Fibroblast of upper back skin (primary cell): ENCODE data around the gene KIAA1671.

ENCODE experiments used
- DNase-seq: peaks from one replicate; pipeline ENCODE4 v3.0.0-alpha.2; 2013

Gene KIAA1671

DNA sequence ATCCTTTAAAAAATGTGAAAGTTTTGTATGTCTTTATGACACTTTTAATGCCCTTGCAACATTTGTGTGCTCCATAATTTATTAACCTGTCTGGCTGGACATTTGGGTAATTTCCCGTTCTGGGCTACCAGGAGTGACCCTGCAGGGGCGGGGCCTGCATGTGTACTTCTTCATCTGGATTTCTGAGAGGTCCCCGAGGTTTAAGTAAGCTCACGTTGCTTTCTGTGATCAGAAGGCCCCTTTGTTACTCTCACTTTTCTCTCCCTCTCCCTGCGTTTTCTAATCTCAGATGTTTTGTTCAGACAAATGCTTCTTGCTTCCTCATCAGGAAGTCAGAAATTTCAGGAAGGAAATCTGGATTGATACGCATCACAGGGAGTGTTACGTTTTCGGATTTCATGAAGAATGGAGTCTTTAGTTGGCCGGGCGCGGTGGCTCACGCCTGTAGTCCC lies 168.3 kb downstream of the KIAA1671 start:
- DNase-seq: no peak

DNA sequence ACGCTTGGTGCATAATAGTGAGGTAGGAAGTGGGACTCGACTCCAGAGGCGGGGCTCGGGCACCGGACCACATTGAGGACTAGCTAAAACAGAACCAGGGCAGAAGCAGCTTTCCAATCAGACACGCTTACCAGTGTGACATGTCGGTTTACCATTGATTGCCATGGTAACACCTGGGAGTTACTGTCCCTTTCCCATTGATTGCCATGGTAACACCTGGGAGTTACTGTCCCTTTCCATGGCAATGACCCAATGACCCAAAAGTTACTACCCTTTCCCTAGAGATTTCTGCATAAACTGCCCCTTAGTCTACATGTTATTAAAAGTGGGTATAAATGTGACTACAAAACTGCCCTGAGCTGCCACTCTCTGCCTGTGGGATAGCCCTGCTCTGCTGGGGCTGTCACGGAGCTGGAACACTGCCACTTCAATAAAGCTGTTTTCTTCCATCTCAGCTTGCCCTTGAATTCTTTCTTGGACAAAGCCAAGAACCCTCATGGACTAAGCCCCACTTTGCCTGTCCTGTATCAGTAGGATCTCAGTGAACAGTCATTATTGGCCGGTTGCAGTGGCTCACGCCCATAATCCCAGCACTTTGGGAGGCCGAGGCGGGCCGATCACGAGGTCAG lies 169.7 kb downstream of the KIAA1671 start:
- no peak for DNase-seq

DNA sequence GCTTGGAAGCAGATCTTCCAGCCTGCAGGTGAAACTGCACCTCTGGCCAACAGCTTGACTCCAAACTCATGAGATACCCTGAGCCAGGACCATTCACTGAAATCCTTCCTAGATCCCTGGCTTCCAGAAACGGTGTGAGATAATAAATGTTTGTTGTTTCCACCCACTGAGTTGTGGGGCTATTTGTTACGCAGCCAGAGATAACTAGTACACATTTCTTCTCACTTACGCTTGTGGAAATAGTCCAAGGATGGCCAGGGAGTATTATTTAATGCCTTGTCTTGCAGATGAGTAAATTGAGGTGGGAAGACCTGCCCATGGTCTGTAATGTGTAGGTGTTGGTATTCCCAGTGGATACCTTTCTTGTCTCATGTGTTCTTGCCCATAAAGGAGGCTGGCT lies 171.2 kb downstream of the KIAA1671 start:
- no peak for DNase-seq

DNA sequence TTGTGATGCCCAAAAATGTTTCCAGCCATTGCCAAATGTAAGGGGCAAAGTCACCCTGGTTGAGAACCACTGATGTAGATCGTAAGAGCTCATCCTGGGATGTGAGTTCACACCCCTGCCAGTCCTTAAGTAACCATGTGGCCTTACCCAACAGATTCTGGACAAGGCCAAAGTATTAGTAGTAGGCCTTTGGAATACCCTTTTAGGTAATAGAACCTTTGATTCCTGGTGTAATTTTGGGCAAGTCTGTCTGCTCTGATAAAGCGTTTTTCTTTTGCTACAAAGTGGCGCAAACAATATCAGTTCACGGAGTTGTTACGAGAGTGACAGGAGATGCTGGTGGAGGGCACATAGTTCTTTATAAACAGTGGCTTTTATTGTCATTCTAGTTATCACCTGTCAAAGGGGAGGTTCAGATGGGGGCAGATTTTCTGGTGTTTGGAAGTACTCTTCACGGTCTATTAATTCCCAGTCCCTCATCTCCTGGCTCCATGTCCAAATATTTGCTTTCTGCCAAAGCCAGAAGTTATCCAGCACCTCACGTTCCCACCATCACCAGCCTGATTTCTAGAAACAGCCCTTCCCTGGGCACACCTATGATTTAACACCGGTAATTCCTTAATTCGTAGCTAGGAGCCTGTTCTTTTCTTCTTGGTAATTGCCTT lies 173.3 kb downstream of the KIAA1671 start:
- DNase-seq: no peak

DNA sequence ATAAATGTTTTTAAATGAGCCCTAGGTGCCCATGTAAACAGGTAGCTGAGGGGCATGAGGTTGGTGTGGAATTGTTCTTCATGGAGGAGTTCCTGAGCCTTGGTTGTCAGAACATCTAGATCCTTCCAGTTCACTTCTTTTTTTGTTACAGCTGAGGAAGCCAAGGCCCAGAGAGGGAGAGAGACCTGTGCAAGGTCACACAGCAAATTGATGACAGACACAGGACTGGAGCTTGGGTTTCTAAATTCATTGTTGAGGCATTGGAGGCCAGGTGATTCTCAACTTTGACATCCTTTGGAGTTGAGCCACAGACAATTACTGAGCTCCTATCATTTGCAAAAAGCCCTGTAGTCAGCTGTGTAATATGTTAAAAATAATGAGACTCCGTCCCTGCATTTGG lies 174.0 kb downstream of the KIAA1671 start:
- no peak for DNase-seq

DNA sequence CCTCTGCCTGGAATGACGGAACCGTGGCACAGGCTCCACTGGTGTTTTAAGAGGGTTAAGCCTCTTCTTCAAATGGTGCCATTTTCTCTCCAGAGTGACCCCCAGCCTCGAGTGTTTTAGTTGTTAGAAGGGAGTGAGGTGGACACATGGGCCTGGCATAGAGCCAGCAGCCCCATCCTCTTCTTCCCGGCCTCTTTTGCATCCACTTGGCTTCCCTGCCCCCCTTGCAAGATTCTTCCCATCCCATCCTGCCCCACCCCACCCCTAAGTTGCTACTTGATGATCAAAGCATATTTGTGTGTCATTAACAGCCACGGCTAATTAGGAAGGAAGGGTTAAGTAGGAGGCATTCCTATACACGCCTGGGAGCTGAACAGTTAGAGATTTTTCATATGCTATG lies 174.8 kb downstream of the KIAA1671 start:
- DNase-seq: no peak

DNA sequence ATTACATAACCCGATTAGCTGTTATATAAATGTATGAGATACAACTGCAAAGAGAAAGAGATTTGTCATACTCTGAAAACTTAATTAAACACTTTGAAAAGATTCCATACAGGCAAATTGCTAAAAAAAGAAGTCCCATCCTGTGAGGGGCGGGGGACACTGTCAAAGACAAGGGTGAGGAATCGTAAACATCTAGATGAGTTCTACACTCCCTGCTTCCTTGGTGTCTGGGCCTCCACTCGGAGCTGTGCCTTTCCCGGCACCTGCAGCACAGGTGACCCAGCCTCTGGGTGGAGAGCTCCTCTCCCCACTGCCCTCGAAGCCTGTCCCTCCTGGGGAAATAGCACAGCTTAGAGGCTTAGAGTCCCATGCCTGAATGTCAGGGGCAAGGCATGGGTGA lies 177.9 kb downstream of the KIAA1671 start:
- no peak for DNase-seq

DNA sequence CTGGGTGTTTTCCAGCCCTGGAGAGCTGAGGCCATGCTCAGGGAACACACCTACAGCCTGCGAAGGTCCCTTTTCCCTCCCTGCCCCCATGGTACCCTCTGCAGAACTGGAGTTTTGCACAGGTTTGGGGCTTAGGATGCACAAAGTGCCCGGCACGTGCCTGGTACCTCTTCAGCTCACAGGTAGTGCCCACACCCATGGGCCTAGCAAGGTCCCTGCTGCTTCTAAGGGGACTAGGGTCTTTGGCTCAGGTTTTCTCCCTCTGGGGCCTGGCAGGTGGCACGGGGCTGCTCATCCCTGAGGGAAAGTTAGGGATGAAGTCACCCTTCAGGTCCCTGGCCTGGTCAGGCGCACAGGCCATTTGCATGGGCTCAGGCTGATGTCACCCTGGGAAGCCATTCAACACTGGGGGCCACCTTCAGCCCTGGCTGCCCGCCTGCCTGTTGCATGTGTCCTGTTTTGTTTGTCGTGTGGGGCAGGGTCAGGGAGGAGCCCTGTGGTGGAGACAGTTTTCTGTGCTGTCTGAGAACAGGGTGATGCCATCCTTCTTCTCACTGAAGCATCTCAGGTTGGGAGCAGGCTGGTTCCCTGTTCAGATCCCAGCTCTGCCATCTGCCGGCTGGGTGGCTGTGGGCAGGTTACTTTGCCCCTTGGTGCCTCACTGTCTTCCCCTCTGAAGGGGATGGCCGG lies 178.8 kb downstream of the KIAA1671 start:
- no peak for DNase-seq

DNA sequence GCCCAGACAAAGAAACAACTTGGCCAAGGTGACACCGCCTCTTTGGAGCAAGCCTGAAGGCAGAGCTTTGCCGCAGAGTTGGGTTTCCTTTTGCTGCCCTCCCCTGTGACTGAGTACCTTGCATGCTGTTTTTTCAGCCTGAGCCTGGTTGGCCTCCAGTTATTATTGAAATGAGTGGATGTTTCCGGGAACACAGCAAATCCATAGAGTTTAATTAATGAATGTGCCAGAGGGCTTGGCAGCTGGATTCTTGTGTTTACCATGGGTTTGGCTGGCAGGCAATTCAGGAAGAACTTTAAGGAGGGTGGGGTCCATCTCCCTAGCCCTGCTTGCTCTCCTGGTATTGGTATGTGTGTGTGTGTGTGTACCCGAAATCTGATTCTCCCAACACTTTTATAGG lies 181.5 kb downstream of the KIAA1671 start:
- DNase-seq: no peak

DNA sequence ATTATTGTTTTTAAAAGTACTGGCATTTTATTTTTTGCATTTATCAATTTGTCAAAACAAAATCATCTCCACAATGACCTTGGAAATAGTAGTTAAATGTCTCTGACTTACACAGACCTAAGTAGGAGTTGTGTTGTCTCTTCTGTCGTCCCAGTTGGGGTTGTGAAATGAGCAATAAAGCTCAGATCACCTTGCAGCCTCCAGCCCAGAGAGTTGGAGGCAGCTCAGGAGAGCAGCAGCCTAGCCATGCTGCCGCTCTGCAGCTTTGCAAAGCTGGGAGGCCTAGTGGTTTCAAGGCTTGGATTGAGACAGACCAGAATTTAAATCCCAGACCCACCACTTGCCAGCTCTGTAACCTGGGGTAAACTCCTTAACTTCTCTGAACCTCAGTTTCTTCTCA lies 181.9 kb downstream of the KIAA1671 start:
- no peak for DNase-seq

DNA sequence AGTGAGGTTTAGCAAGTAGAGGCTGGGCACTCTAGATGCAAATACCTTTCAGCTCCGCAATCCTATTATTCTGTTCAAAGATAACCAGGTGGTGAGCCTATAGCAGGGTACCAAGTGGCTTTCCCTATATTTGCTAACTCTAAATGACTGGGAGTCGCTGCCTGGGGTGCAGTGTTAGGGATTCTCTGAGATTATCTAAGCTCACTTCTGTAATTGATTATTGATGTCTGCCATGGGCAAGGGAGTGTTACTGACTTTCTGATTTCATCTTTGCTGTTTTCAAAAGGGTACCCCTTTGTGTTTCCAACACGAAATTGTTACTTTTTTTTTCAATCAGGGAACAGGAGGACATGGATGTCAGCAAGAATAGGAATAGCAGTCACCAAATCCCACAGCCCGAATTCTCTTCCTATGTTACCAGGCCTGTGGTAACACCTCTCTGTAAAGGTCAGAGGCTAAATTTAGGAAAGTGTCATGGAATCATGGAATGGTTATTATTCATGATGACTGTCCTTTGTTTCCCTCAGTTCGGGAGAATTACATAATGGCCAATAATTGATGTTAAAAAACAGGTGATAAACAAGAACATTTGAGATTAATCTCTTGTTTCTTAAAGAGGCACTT lies 184.5 kb downstream of the KIAA1671 start:
- no peak for DNase-seq

DNA sequence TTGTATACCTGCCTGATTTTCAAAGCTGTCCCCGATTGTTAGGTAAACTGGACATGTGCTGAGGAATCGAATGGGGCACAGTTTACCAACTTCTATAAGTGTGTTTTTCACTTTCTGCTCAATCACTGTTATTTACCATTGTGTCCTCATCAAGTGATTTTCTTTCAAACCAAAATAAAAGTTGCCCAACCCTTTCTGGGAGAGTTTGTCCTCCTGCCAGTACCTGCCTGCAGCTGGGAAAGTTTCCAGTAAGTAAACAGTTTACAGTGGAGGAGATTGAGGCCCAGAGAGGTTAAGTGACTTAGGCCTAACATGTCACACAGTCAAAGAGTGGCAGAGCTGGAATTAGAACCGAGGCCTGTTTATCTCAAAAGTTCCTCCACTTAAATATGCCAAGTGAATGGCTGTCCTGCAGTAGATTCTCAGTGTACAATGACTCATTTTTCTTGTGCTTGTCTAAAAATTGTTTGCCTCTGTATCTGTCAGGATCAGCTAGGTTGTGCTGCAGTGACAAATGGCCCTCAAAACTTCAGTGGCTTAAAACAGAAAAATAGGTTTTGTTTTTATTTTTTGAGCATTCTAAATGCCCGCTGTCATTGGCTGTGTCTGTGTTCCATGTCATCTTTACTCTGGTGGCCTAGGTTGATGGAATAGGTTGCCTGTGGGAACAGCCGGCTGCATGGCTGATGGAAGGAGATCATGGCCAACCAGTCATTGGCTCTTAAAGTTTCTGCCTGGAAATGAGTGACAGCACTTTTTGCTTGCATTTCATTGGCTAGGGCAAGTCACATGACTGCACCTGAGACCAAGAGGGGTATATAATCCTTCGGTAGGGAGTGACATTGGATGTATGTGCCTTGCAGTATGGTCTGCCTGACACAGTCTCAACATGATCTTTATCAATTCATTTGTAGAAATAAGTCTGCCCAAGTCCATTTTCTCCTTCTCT lies 185.3 kb downstream of the KIAA1671 start:
- DNase-seq: no peak

DNA sequence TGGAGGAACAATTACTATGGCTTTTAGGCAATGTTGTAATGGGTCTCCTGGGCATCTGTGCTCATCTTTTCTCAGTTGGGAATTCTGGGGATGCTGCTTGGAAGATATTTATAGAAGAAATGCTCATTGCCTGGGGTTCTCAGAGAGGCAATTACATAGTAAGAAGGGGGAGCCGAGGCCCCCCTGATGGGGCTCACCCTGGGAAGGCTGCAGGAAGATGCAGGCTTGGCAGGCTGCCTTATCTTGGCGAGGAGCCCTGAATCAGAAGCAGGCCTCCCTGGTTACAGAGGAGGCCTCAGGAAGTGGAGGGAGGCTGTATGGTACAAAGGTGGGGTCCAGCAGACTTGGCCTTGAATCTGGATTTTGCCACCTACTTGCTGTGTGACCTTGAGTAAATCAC lies 186.5 kb downstream of the KIAA1671 start:
- no peak for DNase-seq

DNA sequence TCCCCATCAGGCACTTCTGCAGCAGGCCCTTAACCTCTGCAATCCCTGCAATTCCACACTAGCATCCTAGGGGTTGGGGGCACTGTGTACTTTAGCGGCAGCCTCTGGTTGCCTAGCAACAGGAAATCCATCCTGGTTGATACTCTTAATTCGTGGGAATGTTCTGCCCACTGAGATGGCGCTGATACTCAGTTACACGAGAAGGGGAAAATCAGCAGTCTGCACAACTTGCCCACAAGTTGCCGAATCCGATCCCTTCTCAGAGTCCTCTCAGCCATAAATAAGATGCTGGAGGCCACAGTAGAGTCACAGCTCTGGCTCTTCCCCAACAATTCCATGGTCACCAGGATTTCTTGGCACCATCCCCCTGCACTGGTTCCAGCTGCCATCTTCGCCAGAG lies 189.6 kb downstream of the KIAA1671 start:
- no peak for DNase-seq

DNA sequence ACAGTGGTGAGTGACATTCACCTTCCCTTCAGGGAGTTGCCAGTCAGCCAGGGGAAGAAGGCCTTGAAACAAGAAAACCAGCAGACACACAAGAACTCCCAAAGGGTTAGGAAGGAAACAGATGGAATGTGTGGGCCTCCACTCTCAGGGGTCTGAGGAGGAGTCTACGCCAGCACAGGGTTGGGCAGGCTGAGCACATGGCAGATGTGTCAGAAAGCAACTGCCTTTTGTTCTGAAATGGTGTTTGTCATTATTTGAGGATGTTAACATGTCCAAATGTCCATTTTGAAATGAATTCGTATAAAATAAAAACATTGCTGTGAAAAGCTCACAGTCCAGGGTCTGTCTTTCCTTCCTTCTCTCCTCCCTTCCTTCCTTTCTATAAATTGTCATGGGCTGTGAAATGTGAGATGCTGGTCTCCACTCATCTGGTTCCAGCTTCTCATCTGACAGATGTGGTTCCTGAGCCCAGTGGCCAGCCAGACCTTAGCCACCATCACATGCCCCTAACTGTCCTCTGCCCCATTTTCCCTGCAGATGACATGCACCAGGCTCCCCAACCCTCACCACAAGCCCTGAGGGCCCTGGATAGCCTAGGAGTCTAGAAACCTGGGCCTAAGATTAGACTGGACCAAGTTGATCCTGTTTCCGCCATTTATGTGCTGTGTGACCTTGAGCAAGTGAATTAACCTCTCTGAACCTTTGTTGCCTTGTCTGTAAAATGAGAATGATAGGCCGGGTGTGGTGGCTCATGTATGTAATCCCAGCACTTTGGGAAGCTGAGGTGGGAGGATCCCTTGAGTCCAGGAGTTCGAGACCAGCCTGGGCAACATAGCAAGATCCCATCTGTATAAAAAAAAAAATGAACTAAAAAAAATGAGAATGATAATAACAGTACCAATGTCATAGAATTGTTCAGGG lies 190.9 kb downstream of the KIAA1671 start:
- no peak for DNase-seq

DNA sequence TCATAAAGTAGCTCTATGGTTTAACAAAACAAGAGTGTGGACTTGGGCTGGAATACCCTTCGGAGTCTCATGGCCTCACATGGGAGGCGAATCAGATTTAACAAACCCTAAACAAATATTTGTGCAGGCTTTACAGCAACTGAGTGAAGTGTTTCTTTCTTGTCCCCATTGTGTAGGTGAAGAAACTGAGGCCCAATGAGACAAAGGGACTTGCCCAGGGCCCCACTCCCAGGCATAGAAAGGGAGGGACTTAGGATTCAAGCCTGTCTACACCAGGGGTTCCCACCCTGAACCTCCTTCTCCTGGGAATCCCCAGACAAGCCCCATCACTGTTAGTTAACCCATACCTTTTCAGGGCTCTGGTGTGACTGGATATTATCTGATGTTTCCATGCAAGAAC lies 192.0 kb downstream of the KIAA1671 start:
- DNase-seq: no peak

DNA sequence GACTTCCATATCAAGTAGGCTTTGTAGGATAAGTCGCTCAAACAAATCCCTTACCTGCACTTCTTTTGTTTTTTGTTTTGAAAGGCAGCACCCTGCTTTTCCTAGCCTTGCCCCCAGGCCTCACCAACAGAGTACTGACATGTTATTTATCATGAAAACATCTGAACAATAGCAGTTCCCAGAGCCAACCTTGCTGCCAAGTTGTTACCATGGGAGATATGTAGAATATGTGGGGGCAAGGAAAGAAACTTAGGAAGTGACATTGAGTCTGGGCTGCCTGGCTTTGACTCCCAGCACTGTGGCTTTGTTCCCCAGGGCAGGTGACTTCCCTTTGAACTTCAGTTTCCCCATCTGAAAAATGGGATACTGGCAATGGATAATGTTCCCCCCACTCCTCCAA lies 193.8 kb downstream of the KIAA1671 start:
- DNase-seq: no peak

DNA sequence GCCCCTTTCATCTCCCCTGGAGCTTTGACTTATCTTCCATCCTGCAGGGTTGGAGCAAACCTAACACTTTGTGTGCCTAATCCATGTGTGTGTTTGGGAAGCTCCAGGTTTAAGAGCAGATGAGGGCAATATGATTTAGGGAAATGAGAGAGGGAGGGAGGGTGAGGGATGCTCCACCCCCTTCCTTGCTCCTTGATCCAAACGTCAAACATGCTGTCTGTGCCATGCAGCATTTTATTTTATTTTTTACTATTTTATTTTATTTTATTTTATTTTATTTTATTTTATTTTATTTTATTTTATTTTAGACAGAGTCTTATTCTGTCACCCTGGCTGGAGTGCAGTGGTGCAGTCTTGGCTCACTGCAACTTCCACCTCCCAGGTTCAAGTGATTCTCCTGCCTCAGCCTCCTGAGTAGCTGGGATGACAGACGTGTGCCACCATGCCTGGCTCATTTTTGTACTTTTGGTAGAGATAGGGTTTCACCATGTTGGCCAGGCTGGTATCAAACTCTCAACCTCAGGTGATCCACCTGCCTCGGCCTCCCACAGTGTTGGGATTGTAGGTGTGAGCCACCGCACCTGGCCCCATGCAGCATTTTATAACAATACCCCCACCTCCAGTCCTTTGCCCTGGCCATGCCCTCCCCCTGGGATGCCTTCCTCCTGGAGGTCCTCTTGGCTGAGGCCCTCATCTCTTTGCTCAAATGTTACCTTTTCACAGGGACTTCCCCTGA lies 194.6 kb downstream of the KIAA1671 start:
- DNase-seq: no peak

DNA sequence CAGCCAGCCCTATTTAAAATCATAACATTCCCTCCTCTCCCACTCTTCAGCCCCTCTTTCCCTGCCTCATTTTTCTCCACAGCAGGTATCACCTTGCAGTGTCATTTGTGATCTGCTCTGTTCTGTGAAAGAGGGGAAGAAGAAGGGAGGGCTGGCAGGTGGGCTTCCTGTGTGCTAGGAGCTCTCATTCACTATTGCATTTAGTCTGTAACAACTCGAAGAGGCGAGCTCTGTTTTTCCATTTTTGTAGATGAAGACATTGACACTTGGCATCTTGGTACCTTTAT lies 195.1 kb downstream of the KIAA1671 start:
- no peak for DNase-seq

DNA sequence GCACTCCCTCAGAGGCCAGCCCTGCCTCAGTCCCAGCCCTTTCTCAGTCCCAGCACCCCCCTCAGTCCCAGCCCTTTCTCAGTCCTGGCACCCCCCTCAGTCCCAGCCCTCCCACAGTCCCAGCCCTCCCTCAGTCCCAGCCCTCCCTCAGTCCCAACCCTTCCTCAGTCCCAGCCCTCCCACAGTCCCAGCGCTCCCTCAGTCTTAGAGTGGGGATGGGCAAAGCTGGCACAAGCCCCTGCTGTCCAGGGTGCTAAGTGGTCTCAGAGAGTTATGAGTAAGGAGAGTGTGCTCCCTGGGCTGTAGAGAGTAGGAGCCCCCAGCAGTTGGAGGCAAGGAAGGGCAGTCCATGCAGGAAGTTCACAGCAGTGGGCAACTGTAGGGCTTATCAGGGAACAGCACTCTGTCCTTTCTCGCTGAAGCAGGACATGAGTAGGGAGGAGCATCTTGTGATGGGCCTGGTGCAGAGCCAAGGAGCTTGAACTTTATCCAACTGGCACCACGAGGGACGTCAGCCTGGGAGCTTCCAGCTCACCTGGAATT lies 195.7 kb downstream of the KIAA1671 start:
- DNase-seq: no peak

DNA sequence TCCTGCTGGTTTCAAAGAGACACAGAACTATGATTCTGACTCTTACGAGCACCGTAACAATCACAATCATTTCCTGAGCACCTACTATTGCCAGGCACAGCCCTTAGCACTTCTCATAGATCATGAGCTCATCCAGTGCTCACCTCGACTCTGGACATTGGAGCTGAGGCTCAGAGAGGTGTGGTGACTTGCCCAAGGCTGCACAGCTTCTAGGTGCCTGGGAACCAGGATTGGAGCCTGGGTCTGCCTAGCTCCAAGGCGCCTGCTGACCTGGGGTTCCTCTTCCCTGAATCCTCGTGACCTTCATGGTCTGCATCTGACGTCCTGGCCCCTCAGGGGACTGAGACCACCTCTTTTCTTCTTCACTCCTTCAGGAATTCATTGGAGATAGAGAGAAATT lies 196.5 kb downstream of the KIAA1671 start:
- no peak for DNase-seq
